Stimulated activated CD4-positive, alpha-beta T cell treated with anti-CD3 and anti-CD28 coated beads, Interleukin-4, amount 100 ng/mL, for 4 hours (primary cell): Measurements from ENCODE around the gene OLFM2.
"Not testable (repeated sequence)": the region's sequence is repeated elsewhere in the genome, so short reads cannot be mapped to it uniquely, and the experiment has no call there.

ENCODE experiments used
- DNase-seq, 2 experiments: peaks; one replicate each; pipeline ENCODE4 v3.0.0-alpha.2; 2020

Gene OLFM2

DNA sequence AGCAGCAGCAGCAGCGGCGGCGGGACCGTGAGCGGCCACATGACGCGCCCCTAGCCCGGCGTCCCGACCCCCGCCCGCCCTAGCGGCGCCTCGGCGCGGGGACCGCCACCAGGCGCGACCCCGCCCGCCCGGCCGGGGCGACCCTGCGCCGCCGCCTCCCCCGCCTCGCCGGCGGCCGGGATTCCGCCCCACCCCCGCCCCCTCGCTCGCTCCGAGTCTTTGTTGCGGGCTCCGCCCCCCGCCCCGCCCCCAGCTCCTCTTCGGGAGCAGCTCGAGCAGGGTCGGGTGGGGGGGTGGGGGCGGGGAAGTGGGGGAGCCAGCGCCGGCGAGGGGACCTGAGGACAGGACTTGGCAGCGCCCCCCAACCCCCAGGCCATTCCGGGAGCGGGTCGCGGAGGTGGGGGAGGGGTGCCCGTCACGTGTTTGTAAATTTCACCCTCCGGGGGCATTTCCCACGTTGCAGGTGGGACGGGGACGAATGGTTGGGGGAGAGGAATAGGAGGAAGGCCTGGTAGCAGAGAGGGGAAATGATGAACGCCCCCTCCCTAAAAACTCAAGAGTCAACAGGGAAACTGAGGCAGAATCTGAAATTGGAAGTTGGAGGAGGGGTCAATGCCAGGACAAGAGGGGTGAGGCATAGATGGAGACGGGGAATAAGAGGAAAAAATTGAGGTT is at the start of gene OLFM2:
OLFM2 (minus strand) TSS at position 190 of the 675 bp plus-strand sequence; CDS start at position 41, 149 bp downstream.
- peak; percentile 37 for DNase-seq

DNA sequence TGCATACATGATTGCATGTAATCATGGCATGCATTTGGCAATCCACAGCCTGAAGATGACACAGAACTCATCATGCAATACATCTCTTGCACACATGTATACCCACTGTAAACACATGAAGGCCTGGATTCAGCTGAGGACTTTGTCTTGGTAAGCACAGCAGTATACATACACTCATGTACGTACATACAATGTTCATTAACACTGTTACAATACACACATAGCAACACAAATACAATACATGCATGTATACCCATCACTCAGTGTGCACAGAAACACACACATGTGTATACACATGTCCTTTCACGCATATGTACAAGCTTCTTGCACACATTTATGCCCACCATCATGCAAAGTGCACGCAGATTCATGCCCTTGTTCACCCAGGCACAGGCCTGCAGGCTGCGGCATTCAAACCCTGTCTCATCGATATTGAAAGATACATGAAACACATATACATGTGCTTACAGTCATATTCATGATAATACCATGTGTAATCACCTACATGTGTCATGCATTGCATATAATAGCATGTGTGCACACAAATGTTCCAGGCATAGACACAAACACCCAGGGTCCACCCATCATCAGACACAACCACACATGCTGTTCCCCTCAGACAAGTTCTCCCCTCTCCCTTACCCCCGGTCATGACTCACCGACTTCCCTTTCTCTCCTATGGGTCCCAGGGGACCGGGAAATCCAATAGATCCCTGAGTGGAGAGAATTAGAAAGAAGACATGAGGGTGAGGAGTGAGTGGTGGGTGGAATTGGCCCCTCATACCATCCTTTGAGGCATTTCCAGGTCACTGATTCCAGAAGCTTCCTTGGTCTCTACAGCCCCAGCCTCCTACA is 45.3 kb upstream of the OLFM2 start:
- no peak for DNase-seq

DNA sequence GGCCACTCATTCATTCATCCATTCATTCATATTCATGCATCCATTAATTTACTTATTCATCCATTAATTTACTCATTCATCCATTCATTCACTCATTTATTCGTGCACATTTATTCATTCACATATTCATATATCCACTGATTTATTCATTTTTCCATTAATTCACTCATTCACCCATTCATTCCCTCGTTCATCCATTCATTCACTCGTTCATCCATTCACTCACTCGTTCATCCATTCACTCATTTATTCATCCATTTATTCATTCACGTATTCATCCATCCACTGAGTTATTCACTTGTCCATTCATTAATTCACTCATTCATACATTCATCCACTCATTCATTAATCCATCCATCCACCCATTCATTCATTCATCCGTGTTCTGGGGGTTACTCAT is 35.8 kb upstream of the OLFM2 start:
- no peak for DNase-seq

DNA sequence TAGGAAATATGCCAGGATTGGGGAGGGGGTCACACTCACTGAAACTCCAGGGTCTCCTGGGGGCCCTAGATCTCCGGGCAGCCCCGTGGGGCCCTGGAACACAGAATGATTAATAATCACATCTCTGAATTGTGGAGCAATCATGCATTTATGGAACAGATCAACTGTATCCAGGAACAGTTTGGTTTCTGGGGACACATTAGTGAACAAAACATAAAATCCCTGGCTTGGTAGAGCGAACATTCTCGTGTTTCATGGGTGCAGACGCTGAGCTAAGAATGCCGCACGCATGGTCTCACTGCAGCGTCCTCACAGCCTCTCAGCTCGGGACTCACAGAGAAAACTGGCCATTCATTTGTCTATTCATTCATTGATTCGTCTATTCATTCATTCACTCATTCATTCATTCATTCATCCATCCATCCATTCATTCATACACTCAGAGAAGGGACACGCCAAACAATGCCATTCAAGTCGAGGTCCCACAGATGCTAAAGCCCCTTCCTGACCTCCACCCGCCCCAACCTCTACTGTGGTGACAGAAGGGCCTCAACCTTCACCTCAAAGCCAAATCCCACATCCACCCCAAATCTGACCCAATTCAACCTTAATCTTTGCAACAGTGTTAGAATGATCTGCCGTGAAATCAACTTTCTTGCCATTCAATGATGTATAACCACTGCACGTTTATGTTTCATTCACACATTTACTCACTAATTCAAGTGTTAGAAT is 35.0 kb upstream of the OLFM2 start:
- DNase-seq = no peak

DNA sequence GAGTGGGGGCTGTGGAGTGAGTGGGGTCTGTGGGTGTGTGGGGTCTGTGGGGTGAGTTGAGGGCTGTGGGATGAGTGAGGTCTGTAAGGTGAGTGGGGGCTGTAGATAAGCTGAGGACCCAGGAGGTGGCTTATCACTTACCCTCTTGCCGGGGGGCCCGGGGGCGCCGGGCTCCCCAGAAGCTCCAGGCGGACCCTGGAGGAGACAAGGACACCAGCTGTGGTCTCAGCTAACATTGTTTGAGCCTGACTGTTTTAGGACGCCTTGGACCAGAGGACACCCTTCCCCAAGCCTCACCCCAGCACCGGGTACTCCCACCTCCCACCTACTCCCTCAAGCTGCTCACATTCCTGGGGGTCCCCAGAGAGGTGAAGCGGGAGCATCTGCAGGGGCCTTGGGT is 34.2 kb upstream of the OLFM2 start:
- no peak for DNase-seq

DNA sequence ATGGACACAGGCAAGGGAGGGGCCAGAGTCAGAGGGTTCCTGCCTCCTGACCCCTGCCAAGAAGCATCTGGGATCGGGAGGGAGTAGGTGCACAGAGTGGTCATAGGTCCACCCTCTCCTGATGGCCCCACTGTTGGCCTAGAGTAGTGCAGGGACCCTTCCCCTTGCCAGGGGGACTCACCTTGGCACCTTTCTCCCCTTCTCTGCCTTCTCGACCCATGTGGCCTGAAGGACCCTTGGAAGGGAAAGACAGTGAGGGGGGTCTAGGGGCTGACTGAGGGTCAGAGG is 33.3 kb upstream of the OLFM2 start:
- no peak for DNase-seq

DNA sequence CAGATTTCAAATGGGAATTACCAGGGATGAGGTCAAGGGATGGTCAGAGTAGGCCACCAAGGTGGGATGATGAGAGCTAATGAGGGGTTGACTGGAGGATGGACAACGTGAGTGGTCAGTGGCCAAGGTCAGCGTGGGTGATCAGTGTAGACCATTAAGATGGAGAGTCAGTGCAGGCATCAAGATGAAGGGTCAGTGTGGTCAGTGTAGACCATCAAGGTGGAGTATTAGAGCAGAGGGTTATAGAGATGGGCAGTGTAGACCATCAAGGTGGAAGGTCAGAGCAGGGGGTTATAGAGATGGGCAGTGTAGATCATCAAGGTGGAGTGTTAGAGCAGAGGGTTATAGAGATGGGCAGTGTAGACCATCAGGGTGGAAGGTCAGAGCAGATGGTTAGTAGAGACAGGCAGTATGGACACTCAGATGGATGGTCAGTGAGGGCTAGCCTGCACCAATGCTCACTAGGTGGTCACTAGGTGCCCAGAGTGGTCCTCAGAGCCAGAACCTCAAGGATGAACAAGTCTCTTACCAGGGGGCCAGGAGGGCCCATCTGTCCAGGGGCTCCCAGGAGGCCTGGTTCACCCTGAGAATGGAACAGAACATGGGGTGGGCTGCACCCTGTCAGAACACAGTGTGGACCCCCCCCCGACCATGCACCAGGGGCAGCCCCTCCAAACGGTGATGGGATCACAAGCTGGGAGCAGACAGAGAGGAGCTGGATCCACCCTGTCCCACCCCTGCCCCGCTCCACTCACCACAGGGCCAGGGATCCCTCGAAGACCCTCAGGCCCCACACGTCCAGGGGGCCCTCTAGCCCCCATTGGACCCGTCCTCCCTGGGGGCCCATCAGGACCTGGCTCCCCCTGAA is 32.7 kb upstream of the OLFM2 start:
- DNase-seq = no peak

DNA sequence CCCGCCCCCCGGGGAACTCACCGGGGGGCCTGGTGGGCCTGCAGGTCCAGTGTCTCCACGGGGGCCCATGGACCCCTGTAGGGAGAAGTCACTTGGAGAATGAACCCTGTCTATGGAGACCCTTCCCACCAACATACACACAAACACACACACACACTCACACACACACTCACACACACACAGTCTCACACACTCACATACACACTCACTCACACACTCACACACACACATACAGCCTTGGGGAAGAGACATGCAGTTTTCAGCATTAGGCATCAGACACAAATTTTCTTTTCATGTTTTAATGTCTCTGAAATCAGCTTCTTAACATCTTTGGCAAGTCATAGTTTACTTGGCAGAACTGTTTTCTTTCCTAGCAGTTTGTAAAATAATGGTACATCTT is 31.0 kb upstream of the OLFM2 start:
- DNase-seq = no peak

DNA sequence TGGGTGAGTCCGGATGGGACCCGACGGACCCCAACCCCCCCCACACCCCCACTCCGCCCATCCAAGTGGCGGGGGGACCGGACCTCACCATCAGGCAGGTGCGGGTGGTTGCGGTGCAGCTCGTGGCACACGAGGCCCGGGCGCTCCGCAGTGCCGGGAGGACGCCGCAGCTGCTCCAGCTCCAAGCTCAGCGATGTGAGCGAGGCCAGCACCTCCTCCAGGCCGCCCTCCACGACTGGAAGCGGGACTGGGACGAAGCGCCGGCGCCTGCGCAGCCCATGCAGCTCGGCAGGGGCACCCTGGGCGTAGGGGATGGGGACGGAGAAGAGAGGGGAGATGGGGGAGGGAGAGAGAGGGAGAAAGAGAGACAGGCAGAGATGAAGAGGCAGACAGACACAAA is 30.1 kb upstream of the OLFM2 start:
- DNase-seq = no peak

DNA sequence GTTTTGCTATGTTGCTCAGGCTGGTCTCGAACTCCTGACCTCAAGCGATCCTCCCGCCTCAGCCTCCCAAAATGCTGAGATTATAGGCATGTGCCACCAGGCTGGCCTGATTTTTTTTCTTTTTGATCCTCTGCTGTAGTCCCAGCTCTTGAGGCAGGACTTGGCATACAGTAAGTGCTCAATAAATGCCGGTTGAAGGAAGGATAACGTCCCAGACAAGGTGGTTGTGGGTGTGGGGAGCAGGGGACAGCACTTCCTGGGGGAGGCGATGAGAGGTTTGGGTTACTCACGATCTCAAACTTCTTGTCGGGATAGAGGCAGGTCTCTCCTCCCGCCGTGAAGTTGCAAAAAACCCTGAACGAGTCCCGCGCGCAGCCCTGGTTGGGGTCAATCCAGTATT is 29.7 kb upstream of the OLFM2 start:
- DNase-seq = no peak

DNA sequence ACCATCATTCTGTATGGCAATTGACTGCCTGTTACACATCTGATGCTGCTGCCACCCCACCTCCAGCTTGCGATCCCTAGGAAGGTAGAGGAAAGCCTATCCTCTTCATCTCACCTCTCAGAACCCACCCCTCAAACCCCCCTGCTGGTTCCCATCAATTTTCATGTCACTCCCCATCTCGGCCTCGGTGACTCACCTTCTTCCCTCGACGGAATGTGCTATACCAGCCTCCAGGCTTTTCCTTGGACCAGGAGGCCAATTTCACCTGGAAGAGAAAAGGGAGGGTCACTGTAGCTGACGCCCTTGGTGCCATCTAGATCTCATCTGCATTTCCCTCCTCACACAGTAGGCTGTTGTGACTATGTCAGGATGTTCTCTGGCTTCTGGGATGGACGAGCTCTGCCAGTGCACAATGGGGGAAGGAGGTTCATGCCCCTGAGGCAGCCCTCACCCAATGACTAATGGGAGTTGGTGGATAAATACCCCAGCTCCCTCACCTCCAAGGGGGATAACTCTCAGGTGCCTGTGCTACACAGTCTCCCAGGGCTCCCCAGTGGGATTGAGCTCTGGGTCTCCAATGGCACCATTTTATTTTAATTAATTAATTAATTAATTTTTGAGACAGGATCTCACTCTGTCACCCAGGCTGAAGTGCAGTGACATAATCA is 26.4 kb upstream of the OLFM2 start:
- DNase-seq = no peak

DNA sequence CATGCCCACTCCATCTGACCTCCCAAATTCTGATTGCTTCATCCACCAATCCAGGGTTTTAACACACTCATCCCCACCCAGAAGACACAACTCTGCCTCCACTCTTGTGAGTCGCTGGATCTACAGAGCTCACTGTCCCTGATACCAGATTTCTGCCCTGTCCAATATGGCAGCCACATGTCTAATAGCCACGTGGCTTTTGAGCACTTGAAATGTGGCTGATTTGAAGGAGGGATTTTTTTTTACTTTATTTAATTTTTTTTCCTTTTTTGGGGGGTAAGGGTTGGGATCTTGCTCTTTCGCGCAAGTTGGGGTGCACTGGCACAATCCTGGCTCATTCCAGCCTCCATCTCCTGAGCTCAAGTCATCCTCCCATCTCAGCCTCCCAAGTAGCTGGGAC is 24.8 kb upstream of the OLFM2 start:
- DNase-seq = no peak

DNA sequence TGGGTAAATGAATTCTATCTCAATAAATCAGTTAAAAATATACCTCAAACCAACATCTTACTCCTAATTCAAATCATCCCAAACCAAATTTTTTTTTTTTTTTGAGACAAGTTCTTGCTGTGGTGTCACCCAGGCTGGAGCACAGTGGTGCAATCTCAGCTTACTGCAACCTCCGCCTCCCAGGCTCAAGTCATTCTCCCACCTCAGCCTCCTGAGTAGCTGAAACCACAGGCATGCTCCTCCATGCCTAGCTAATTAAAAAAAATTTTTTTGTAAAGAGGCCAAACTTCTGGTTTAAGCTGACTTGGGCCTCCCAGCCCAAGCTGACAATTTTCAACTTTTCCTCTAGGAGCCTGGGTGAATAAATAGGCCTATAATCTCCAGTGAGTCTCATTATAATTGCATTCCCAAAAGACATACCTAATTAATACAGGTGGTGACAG is 22.1 kb upstream of the OLFM2 start:
- no peak for DNase-seq

DNA sequence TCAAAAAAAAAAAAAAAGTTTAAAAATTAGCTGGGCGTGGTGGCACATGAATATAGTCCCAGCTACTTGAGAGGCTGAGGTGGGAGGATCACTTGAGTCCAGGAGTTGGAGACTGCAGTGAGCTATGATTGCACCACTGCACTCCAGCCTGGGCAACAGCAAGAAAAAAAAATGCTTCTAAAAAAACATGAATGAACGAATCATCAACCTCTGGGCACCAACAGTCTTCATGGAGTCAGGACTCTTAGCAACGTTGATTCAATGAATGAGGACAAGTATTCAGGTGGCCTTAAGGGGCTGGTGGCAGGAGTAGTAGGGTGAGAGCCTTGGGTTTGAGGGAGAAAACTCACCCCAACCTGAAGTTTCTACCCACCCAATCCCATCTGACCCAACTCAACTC is 20.6 kb upstream of the OLFM2 start:
- DNase-seq = no peak

DNA sequence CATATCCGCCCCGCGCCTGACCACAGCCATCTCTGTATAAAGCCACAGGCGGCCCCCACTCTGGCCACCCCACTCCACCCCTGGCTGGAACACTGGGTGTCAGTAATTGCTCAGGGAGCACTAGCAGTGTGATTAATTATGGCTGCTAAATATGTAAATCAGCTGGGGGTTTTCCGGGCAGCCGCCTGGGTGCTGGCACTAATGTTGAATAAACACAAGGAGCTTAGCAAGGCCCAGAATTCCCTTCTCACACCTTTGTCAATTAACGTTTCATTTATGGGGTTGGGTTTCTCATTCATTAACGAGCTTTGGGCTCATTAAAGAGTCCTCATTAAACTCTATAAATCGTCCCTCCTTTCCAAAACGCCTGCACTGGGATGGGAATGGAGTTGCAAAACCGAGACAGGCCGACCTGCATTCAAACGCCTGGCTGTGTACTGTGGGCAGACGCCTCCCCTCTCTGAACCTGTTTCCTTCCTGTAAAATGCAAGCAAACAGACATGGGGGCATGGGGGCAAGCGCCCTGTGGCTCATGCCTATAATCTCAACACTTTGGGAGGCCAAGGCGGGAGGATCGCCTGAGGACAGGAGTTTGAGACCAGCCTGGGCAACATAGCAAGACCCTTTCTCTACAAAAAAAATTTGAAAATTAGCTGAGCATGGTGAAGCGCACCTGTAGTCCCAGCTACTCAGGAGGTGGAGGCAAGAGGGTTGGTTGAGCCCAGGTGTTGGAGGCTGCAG is 17.7 kb upstream of the OLFM2 start:
- DNase-seq = no peak

DNA sequence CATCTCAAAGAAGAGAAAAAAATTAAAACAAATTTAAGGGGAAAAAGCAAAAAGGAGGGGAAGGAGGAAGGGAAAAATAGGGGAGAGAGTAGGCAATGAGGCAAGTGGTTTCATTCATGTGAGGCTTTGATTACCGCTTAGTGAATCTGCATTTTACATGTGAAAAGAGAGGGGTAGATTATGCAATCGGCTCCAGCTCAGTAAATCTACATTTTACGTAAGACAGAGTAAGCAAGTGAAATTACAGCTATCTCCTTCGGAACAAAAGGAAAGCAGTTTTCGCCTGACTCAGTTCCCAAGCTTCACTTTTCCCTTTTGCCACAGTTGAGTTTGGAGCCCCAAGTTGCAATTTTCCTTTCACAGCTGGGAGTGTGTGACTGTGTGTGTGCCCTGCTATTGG is 16.0 kb upstream of the OLFM2 start:
- no peak for DNase-seq

DNA sequence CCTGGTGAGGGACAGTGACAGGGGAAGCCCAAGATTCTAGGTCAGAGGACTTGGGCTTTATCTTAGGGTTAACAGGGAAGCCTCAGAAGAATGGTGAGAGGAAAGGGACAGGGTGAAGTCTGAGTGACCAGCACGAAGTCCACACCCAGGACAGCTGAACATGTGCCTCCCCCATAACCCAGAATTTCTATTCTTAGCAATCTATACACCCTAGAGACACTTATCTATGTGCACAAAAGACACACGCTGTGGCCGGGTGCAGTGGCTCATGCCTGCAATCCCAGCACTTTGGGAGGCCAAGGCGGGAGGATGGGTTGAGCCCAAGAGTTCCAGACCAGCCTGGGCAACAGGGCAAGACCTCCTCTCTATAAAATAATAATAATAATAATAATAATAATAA is 11.1 kb upstream of the OLFM2 start:
- DNase-seq = no peak

DNA sequence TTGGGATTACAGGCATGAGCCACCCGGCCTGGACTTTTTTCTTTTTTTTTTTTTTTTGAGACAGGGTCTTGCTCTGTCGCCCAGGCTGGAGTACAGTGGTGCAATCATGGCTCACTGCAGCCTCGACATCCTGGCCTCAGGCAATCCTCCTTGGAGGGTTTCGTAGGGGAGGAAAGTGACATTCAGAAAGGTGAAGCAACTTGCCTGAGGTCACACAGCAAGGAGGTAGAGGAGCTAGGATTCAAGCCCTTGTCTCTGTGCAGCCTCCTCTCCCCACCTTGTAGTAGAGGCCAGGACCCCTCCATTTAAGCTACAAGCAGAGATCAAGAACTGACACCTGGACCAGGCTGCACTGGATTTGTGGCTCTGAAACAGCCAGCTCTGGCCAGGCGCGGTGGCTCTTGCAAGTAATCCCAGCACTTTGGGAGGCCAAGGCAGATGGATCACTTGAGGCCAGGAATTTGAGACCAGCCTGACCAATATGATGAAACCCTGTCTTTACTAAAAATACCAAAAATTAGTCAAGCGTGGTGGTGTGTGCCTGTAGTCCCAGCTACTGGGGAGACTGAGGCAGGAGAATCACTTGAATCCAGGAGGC is 10.3 kb upstream of the OLFM2 start:
- DNase-seq = not testable (repeated sequence)

DNA sequence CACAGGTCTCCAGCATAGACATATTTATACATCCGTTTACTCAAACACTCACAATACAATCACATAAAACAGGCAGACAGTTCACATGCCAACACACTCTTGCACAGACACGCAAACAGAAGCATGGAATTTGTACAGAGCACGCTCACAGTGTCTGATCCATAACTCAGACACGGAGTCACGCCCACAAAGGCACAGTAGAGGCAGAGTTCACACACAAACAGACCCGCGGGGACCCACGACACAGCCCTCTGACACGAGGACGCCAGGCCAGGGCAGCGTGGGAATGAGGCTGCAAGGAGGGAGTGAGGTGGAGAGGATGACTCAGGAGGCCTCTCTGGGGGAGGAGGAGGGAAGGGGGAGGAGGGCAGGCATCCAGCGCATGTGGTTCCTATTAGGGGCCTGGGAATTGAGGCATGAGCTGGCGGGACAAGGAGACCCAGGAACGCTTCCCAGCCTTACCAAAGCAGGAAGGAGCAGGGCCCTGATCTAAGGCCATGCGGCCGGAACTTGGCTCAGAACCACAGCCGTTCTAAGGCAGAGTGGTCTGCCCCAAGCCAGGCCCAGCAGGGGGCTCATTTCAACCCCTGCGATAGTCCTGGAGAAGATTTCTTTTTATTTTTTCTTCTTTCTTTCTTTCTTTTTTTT is 9.1 kb upstream of the OLFM2 start:
- DNase-seq = peak in 1 of 2 experiments; percentile 5

DNA sequence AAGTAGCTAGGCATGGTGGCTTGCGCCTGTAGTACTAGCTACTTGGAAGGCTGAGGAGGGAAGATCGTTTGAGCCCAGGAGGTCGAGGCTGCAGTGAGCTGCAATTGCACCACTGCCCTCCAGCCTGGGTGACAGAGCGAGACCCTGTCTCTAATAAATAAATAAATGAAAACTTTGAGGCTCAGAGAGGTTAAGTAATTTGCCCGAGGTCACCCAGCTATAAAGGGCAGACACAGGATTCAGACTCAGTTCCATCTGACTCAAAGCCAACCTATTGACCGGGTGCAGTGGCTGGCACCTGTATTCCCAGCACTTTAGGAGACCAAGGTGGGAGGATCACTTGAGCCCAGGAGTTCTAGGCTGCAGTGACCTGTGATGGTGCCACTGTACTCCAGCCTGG is 7.4 kb upstream of the OLFM2 start:
- no peak for DNase-seq

DNA sequence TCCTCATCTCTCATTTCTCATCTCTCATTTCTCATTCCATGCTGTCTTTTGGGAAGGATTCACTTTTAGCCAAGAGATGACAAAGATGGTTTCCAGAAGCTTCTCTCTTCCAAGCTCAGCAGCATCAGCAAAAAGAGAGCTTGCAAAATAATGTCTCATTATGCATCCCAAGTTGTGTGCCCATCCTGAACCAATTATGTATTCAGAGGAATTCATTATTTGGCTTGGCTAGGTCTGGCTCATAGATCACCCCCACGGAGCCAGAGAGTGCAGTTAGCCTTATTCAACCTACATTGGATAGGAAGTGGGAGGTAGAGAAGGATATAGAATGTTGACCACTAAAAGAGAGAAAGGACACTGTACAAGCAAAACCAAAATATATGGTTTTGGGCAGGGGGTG is 5.4 kb upstream of the OLFM2 start:
- DNase-seq = no peak
